ENCODE measurements around the gene OR10H1.
"Not testable (repeated sequence)": the region's sequence is repeated elsewhere in the genome, so short reads cannot be mapped to it uniquely, and the experiment has no call there.

GRCh38 chr19:15839888-15840287 lies 24.4 kb upstream of the OR10H1 start:
- TF ChIP-seq POLR2AphosphoS5 (IDR thresholded peaks at IDR 0.05; ENCODE audit: low read depth); REST (IDR thresholded peaks at IDR 0.05; ENCODE audit: insufficient replicate concordance, low read depth); CTCF (IDR thresholded peaks at IDR 0.05; ENCODE audit: insufficient read depth, low read length): not testable (repeated sequence)

All from HL-60 (cell line).